Muscle of arm (tissue), 14 donors: ENCODE measurements around the gene GOLPH3. TPM values are rescaled to one million over a fixed set of nuclear protein-coding genes. Genes with fewer than 3 reads are reported as not detected.
A peak's percentile ranks its signal among the peaks of the same experiment; 100 is the strongest.
"Not testable (repeated sequence)": the region's sequence is repeated elsewhere in the genome, so short reads cannot be mapped to it uniquely, and the experiment has no call there.

Experiments
- DNase-seq: peaks from one replicate; pipeline ENCODE4 v3.0.0-alpha.2; 2013
- long read RNA-seq, 11 donors: transcript quantifications; one replicate each; lab custom pipeline, GENCODE V29; 2026
- polyA plus RNA-seq, 12 donors: library from polyadenylated mRNA; unstranded; fragments of 120-200 nt; gene quantifications; one replicate each; pipeline ENCODE4 v1.2.1, GENCODE V29; 2013; ENCODE audit not compliant: insufficient read length in 12 of 12

The GOLPH3 gene
- 10 to 100 TPM in 11 of 12 donors, not detected in 1; 47.0 to 76.4 (median 61.3) TPM for polyA plus RNA-seq
- long read RNA-seq, donor 1, transcript GOLPH3-201 (4 exons, 2,721 nt) = major isoform, 37 of 37 reads
- long read RNA-seq, donor 1, partial matches to known transcripts = 0 of 37 reads
- long read RNA-seq, donor 1, other reads (novel, unspliced or antisense) = 0 of 37 reads
- long read RNA-seq, donor 2, transcript GOLPH3-201 (4 exons, 2,721 nt) = major isoform, 30 of 34 reads
- long read RNA-seq, donor 2, partial matches to known transcripts = 0 of 34 reads
- long read RNA-seq, donor 2, other reads (novel, unspliced or antisense) = 0 of 34 reads
- long read RNA-seq, donor 3, transcript GOLPH3-201 (4 exons, 2,721 nt) = major isoform, 12 of 12 reads
- long read RNA-seq, donor 3, partial matches to known transcripts = 0 of 12 reads
- long read RNA-seq, donor 3, other reads (novel, unspliced or antisense) = 0 of 12 reads
- long read RNA-seq, donor 4, transcript GOLPH3-201 (4 exons, 2,721 nt) = major isoform, 7 of 7 reads
- long read RNA-seq, donor 4, partial matches to known transcripts = 0 of 7 reads
- long read RNA-seq, donor 4, other reads (novel, unspliced or antisense) = 0 of 7 reads
- long read RNA-seq, donor 5, transcript GOLPH3-201 (4 exons, 2,721 nt) = major isoform, 35 of 37 reads
- long read RNA-seq, donor 5, partial matches to known transcripts = 0 of 37 reads
- long read RNA-seq, donor 5, other reads (novel, unspliced or antisense) = 0 of 37 reads
- long read RNA-seq, donor 6, transcript GOLPH3-201 (4 exons, 2,721 nt) = major isoform, 16 of 16 reads
- long read RNA-seq, donor 6, partial matches to known transcripts = 0 of 16 reads
- long read RNA-seq, donor 6, other reads (novel, unspliced or antisense) = 0 of 16 reads
- long read RNA-seq, donor 7, transcript GOLPH3-201 (4 exons, 2,721 nt) = major isoform, 17 of 18 reads
- long read RNA-seq, donor 7, partial matches to known transcripts = 0 of 18 reads
- long read RNA-seq, donor 7, other reads (novel, unspliced or antisense) = 0 of 18 reads
- long read RNA-seq, donor 8, transcript GOLPH3-201 (4 exons, 2,721 nt) = major isoform, 26 of 31 reads
- long read RNA-seq, donor 8, partial matches to known transcripts = 5 of 31 reads
- long read RNA-seq, donor 8, other reads (novel, unspliced or antisense) = 0 of 31 reads
- long read RNA-seq, donor 9, transcript GOLPH3-201 (4 exons, 2,721 nt) = major isoform, 15 of 15 reads
- long read RNA-seq, donor 9, partial matches to known transcripts = 0 of 15 reads
- long read RNA-seq, donor 9, other reads (novel, unspliced or antisense) = 0 of 15 reads
- long read RNA-seq, donor 10, transcript GOLPH3-201 (4 exons, 2,721 nt) = major isoform, 24 of 27 reads
- long read RNA-seq, donor 10, partial matches to known transcripts = 0 of 27 reads
- long read RNA-seq, donor 10, other reads (novel, unspliced or antisense) = 0 of 27 reads
- long read RNA-seq, donor 11, transcript GOLPH3-201 (4 exons, 2,721 nt) = major isoform, 30 of 30 reads
- long read RNA-seq, donor 11, partial matches to known transcripts = 0 of 30 reads
- long read RNA-seq, donor 11, other reads (novel, unspliced or antisense) = 0 of 30 reads

GRCh38 chr5:32174011-32174870 lies at the start of gene GOLPH3:
TSS of gene GOLPH3 (minus strand) at chr5:32174319. CDS start at chr5:32174034, 285 bp downstream.
- DNase-seq = peak; percentile 89

GRCh38 chr5:32222723-32223470 lies 48.8 kb upstream of the GOLPH3 start:
- DNase-seq = no peak

GRCh38 chr5:32217886-32218396 lies 43.8 kb upstream of the GOLPH3 start:
- DNase-seq = peak; percentile 48

DNA sequence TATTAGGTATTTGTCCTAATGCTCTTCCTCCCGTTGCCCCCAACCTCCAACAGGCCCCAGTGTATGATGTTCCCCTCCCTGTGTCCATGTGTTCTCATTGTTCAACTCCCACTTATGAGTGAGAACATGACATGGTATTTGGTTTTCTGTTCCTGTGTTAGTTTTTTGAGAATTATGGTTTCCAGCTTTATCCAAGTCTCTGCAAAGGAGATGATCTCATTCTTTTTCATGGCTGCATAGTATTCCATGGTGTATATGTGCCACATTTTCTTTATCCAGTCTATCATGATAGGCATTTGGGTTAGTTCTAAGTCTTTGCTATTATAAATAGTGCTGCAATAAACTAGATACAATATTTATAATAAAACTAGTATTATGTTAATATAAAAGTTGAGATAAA lies 40.2 kb upstream of the GOLPH3 start:
- not testable (repeated sequence) for DNase-seq

DNA sequence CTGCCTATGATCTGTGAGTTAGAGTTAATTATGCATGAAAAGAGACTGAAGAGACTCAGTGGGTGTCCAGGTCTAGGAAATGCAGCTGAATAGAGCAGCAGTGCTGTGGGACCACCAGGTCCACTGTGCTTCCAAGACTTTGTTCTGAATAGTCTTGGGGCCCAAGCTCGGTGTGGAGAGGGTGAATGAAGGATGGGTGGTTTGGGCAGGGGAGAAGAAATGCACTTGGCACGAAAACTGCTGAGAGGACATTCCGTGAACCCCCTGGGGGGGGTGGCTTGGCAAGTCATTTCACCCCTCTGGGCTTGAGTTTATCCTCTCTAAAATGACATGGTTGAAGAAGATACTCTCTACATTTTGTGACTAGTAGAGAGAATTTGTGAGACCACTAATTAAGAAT lies 36.0 kb upstream of the GOLPH3 start:
- DNase-seq = no peak

DNA sequence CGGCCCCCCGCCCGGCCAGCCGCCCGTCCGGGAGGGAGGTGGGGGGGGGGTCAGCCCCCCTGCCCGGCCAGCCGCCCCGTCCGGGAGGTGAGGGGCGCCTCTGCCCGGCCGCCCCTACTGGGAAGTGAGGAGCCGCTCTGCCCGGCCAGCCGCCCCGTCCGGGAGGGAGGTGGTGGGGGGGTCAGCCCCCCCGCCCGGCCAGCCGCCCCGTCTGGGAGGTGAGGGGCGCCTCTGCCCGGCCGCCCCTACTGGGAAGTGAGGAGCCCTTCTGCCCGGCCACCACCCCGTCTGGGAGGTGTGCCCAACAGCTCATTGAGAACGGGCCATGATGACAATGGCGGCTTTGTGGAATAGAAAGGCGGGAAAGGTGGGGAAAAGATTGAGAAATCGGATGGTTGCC lies 34.7 kb upstream of the GOLPH3 start:
- DNase-seq = not testable (repeated sequence)

DNA sequence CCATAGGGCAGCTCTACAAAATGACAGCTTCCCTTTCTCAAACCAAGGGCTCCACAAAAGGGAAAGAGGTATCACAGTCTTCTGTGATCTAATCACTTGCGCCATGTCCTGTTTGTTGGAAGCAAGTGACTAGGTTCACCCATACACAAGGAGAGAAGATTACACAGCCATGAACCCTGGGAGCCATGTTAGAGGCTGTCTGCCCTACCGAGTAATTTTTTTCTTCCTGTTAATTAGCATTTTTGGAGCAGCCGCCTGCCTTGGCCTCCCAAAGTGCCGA lies 33.2 kb upstream of the GOLPH3 start:
- no peak for DNase-seq

GRCh38 chr5:32206509-32207354 lies 32.6 kb upstream of the GOLPH3 start:
- no peak for DNase-seq

DNA sequence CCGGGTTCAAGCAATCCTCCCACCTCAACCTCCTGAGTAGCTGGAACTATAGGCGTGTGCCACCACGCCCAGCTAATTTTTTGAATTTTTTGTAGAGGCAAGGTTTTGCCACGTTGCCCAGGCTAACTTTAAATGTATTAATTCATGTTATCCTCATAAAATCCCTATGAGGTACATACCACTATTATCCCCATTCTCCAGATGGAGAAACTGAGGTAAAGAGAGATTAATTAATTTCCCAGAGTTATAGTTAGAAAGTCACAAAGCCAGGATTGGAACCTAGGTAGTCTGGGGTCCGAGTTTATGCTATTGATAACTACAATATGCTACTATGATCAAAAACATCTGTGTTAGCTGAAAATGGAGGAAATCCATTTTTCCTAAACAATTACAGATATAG lies 31.9 kb upstream of the GOLPH3 start:
- no peak for DNase-seq

DNA sequence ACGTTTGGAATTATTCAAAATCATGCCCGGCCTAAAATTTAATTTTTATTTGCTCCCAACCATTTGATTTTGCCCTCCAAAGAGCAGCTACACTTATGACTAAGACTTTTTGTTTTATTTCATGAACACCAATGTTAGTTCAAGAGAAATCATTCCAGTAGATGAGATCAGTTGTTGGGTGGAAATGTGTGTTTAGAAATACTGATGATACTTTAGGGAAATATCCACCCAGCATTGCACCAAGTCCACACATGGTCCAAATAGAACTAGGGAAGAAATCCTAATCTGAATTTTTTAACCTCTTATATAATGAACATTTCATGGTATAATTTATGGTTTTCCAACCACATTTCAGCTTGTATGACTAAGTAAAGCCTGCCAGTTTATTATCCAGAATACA lies 28.3 kb upstream of the GOLPH3 start:
- peak; percentile 40 for DNase-seq

GRCh38 chr5:32201122-32201753 lies 27.1 kb upstream of the GOLPH3 start:
- no peak for DNase-seq

GRCh38 chr5:32197032-32197431 lies 22.9 kb upstream of the GOLPH3 start:
- no peak for DNase-seq

DNA sequence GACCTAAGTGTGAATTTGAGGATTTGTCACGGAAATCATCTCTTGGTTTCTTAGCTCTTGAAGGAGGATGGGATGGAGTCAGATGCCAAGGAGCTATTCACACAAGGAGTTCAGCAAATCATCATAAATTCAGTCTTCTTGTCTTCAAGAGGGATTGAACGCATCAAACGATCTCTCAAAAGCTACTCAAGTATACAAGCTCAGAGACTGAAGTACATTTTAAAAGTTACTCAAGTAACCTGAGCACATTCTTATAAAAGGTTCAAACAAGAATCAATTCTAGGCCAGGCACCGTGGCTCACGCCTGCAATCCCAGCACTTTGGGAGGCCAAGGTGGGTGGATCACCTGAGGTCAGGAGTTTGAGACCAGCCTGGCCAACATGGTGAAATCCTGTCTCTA lies 21.1 kb upstream of the GOLPH3 start:
- no peak for DNase-seq

DNA sequence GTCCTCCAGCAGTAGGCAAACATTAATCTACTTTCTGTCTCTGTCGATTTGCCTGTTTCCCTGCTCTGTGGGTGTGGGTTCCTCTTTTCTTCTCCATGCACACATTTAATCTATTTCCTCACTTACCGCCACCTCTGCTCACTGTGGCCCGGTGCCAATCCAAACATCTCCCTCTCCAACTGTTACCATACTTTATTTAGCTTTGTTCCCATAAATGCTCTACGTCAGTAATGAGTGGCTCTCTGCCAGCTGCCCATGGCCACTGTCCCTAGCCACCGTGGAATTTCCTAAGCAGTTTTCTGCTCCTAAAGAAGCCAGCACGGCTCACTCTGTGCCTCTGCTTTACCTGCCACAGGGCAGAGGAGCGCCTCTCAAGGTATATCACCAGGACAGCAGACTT lies 19.5 kb upstream of the GOLPH3 start:
- DNase-seq = peak; percentile 61

DNA sequence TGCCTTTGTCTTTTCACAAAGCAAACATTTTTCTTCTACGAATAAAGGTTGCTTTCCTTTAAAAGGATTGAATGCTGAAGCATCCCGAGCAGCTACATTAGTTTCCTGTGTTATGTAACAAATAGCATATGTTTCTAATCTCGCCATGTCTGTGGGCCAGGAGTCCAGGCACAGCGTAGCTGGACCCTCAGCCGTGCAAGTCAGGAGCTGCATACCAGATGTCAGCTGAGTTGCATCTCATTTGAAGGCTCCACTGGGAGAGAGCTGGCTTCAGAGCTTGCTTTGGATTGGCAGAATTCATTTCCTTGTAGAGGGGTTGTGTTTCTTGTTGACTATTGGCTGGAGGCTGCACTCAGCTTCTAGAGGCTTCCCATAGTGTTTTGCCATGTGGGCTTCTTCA lies 16.0 kb upstream of the GOLPH3 start:
- peak; percentile 92 for DNase-seq

GRCh38 chr5:32187675-32188074 lies 13.6 kb upstream of the GOLPH3 start:
- DNase-seq = no peak

DNA sequence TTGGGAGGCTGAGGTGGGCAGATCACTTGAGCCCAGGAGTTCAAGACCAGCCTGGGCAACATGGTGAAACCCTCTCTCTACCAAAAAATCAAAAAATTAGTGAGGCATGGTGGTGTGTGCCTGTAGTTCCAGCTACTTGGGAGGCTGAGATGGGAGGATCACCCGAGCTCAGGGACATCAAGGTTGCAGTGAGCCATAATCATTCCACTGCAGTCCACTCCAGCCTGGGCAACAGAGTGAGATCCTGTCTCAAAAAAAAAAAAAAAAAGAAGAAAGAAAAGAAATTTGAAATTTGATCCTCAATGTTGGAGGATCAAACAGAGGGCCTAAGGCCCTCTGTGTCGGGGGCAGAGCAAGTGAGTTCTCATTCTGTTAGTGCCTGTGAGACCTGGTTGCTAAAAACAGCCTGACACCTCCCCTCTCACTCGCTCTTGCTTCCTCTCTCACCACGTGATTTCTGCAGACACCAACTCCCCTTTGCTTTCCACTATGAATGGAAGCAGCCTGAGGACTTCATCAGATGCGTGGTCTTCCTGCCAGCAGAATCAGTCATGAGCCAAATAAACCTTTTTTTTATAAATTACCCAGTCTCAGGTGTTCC lies 8.4 kb upstream of the GOLPH3 start:
- DNase-seq = no peak
